Activated CD8-positive, alpha-beta memory T cell treated with anti-CD3 and anti-CD28 coated beads for 24 hours (primary cell): ENCODE results near the gene HAAO.

Experiments used
- DNase-seq: peaks from one replicate; pipeline ENCODE4 v3.0.0-alpha.2; 2020

The HAAO gene

GRCh38 chr2:42767080-42767898 lies 25.1 kb downstream of the HAAO start:
- DNase-seq, result no peak

GRCh38 chr2:42765686-42766085 lies 26.7 kb downstream of the HAAO start:
- DNase-seq, result no peak

- no peak for DNase-seq
These were observed 27.5 kb downstream of the HAAO start for GRCh38 chr2:42764901-42765300.

GRCh38 chr2:42764096-42764495 lies 28.3 kb downstream of the HAAO start, which contains the start of gene OXER1:
Gene OXER1, minus strand, starts transcription at chr2:42764135. Its CDS starts 73 bp downstream, at chr2:42764062.
- DNase-seq, result no peak

- no peak for DNase-seq
These were observed 29.3 kb downstream of the HAAO start for GRCh38 chr2:42762823-42763804.

GRCh38 chr2:42762155-42762554 lies 30.2 kb downstream of the HAAO start:
- DNase-seq, result no peak

- DNase-seq, result no peak
These were observed 30.8 kb downstream of the HAAO start for GRCh38 chr2:42761554-42761953.

- no peak for DNase-seq
These were observed 33.6 kb downstream of the HAAO start for GRCh38 chr2:42758751-42759150.

- DNase-seq, result peak; percentile 9
These were observed 34.2 kb downstream of the HAAO start for GRCh38 chr2:42757981-42758740.

- DNase-seq, result peak; percentile 38
These were observed 35.3 kb downstream of the HAAO start for GRCh38 chr2:42756966-42757513.

GRCh38 chr2:42756150-42756775 lies 36.1 kb downstream of the HAAO start:
- DNase-seq, result peak; percentile 42

GRCh38 chr2:42755191-42755880 lies 37.0 kb downstream of the HAAO start:
- peak; percentile 50 for DNase-seq

- peak; percentile 40 for DNase-seq
These were observed 37.6 kb downstream of the HAAO start for GRCh38 chr2:42754776-42755140.

GRCh38 chr2:42754021-42754775 lies 38.2 kb downstream of the HAAO start:
- peak; percentile 50 for DNase-seq

GRCh38 chr2:42752816-42753813 lies 39.3 kb downstream of the HAAO start:
- peak; percentile 19 for DNase-seq

- DNase-seq, result peak; percentile 9
These were observed 40.1 kb downstream of the HAAO start for GRCh38 chr2:42752314-42752713.

- DNase-seq, result peak; percentile 26
These were observed 43.5 kb downstream of the HAAO start for GRCh38 chr2:42748840-42749239.

- no peak for DNase-seq
These were observed 45.0 kb downstream of the HAAO start for GRCh38 chr2:42747422-42747821.

GRCh38 chr2:42744545-42745082 lies 47.8 kb downstream of the HAAO start:
- DNase-seq, result no peak
